GM12878 (cell line): ENCODE data around the gene RNF166. TPM values are rescaled to one million over a fixed set of nuclear protein-coding genes. Genes with fewer than 3 reads are reported as not detected.

Source experiments
- BCL3 ChIP-seq: IDR thresholded peaks from 2 replicates; pipeline ENCODE4 v1.6.1; 2011; ENCODE audit warnings: borderline replicate concordance, low read depth, mild to moderate bottlenecking, moderate library complexity, low read length; ENCODE audit not compliant: insufficient read depth, poor library complexity, severe bottlenecking
- CHD2 ChIP-seq: IDR thresholded peaks from 2 replicates; pipeline ENCODE4 v1.6.1; 2011; ENCODE audit warnings: low read depth, low read length, improper control_type of control experiment, borderline replicate concordance
- CTCF ChIP-seq, 3 experiments: IDR thresholded peaks in 2 of 3; conservative IDR thresholded peaks in 1 of 3; 2 replicates each; pipeline ENCODE4 v1.5.1; 2011; ENCODE audit warnings: low read depth in 3 of 3, low read length in 3 of 3, mild to moderate bottlenecking in 3 of 3, control low read depth in 2 of 3, moderate library complexity in 2 of 3, inconsistent platforms in 1 of 3, mixed read lengths in 1 of 3; ENCODE audit not compliant: control insufficient read depth in 2 of 3, insufficient read depth in 1 of 3; ENCODE audit errors: extremely low read depth in 1 of 3
- MYC ChIP-seq: IDR thresholded peaks from 2 replicates; pipeline ENCODE4 v1.6.1; 2011; ENCODE audit warnings: mild to moderate bottlenecking, low read length, moderate library complexity, inconsistent platforms; ENCODE audit not compliant: insufficient read depth, insufficient replicate concordance, insufficient read length, severe bottlenecking
- REST ChIP-seq: IDR thresholded peaks from 2 replicates; pipeline ENCODE4 v1.6.1; 2012; ENCODE audit warnings: mild to moderate bottlenecking, low read depth, low read length
- TCF7 ChIP-seq: IDR thresholded peaks from 2 replicates; pipeline ENCODE4 v1.6.1; 2014; ENCODE audit warnings: antibody characterized with exemption, borderline replicate concordance
- USF1 ChIP-seq: IDR thresholded peaks from 2 replicates; pipeline ENCODE4 v1.6.1; 2011; ENCODE audit warnings: borderline replicate concordance, low read depth, mild to moderate bottlenecking, moderate library complexity, mixed read lengths, low read length; ENCODE audit not compliant: insufficient read depth; ENCODE audit errors: extremely low read length
- polyA plus RNA-seq, 11 experiments: library from polyadenylated mRNA; depleted of rRNA in 4 of 11; unstranded in 6 of 11; stranded (reverse) in 5 of 11; fragments of >200 nt; fragmentation: Nextera tagmentation in 4 of 11; fragmentation: Illumina TruSeq in 1 of 11; extraction: Ambion mirVana in 4 of 11; extraction: Trizol in 1 of 11; gene quantifications; 1 replicate in 1 of 11; 2 replicates in 10 of 11; pipeline versions ENCODE4 v1.2.1 to v1.2.3, GENCODE V29; 2011 to 2016; ENCODE audit warnings: inconsistent platforms in 2 of 11, missing spikeins in 2 of 11, low read depth in 1 of 11
- total RNA-seq, 4 experiments: library from RNA; depleted of rRNA in 3 of 4; stranded (reverse); fragments of >200 nt in 3 of 4; fragmentation: Illumina TruSeq in 1 of 4; extraction: Trizol in 1 of 4; gene quantifications; 2 replicates each; pipeline versions ENCODE4 v1.2.1 to v1.2.3, GENCODE V29; 2013 to 2021

Gene RNF166
- total and polyA plus RNA-seq, 10 of the 15 experiments (the other 5 are each of a cell fraction or from before 2014, with no cell fraction given) = 0.48 to 32.8 (median 12.1) TPM

- TF ChIP-seq BCL3 (no peak), MYC (no peak), TCF7 (no peak), REST (no peak), CTCF (IDR thresholded peaks at IDR 0.05 in 2 of 3, conservative IDR thresholded peaks at IDR 0.05 in 1 of 3; ENCODE audit: control insufficient read depth in 2 of 3, extremely low read depth in 1 of 3, insufficient read depth in 1 of 3, low read depth in 3 of 3, low read length in 3 of 3) (no peak), CHD2 (no peak), USF1 (no peak)
Measured at GRCh38 chr16:88693420-88694177, 12.6 kb downstream of the RNF166 start (continued).
